AG09309 (cell line): ENCODE results near the gene HDLBP.
"Not testable (repeated sequence)": the region's sequence is repeated elsewhere in the genome, so short reads cannot be mapped to it uniquely, and the experiment has no call there.

ENCODE experiments used
- DNase-seq: peaks from one replicate; pipeline ENCODE4 v3.0.0-alpha.2; 2010; ENCODE audit warnings: low read depth
- H3K4me3 ChIP-seq: 2 replicates; pipeline ENCODE4 v1.5.1; 2011; ENCODE audit warnings: mild to moderate bottlenecking, low read depth, low read length, moderate library complexity; ENCODE audit not compliant: control insufficient read depth
- TF ChIP-seq, protein P1 (sequence below): IDR thresholded peaks from 2 replicates; pipeline ENCODE4 v1.5.1; 2011; ENCODE audit warnings: mild to moderate bottlenecking, low read depth, low read length, inconsistent platforms; ENCODE audit not compliant: insufficient read depth, control insufficient read depth; ENCODE audit errors: missing control alignments

Gene HDLBP

DNA sequence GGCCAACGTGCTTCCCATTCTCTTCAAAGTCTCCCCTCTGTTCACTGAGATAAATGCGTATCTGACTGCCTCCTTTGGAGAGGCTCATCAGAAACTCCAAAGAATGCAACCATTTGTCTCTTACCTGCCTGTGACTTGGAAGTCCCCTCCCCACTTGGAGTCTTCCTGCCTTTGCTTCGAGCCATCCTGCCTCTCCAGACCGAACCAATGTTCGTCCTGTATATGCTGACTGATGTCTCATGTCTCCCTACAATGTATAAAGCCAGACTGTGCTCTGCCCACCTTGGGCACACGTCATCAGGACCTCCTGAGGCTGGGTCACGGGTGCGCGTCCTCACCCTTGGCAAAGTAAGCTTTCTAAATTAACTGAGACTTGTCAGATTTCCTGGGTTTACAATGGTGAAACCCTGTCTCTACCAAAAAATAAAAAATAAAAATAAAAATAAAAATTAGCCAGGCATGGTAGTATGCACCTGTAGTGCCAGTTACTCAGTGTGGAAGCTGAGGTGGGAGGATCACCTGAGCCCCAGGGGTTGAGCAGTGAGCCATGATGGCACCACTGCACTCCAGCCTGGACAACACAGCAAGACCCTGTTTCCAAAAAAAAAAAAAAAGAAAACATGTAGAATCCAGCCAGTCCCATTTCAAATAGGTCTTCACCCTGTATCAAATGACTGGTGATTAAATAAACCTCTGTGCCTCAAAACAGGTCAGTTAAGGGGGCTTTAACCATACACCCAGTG is 29.0 kb downstream of the HDLBP start:
- no peak for DNase-seq
- no peak overlapping the region for H3K4me3 ChIP-seq
- TF ChIP-seq, protein P1, sequence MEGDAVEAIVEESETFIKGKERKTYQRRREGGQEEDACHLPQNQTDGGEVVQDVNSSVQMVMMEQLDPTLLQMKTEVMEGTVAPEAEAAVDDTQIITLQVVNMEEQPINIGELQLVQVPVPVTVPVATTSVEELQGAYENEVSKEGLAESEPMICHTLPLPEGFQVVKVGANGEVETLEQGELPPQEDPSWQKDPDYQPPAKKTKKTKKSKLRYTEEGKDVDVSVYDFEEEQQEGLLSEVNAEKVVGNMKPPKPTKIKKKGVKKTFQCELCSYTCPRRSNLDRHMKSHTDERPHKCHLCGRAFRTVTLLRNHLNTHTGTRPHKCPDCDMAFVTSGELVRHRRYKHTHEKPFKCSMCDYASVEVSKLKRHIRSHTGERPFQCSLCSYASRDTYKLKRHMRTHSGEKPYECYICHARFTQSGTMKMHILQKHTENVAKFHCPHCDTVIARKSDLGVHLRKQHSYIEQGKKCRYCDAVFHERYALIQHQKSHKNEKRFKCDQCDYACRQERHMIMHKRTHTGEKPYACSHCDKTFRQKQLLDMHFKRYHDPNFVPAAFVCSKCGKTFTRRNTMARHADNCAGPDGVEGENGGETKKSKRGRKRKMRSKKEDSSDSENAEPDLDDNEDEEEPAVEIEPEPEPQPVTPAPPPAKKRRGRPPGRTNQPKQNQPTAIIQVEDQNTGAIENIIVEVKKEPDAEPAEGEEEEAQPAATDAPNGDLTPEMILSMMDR = no peak

DNA sequence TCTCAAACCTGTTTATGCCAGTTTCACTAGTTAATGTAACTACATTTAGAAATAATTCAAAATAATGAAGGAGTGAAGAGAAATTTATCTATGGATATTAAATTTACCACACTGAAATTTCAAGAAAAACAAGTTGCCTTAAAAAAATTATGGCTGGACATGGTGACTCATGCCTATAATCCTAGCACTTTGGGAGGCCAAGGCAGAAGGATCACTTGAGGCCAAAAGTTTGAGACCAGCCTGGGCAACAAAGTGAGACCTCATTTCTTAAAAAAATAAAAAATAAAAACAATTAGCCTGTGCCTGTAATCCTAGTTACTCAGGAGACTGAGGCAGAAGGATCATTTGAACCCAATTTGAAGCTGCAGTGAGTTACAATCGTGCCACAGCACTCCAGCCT is 29.9 kb downstream of the HDLBP start:
- TF ChIP-seq, protein P1 = no peak
- DNase-seq = no peak
- no peak overlapping the region for H3K4me3 ChIP-seq

DNA sequence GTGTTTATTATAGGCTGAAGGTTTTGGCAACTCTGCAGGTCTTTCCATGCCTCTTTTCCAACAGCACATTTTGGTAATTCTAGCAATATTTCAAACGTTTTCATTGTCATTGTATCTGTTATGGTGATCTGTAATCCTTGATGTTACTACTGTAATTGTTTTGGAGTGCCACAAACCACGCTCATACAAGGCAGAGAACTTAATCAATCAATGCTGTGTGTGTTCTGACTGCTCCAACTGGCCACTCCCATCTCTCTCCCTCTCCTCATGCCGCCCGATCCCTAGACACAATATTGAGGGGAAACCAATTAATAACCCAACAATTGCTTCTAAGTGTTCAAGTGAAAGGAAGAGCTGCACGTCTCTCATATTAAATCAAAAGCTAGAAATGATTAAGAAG is 32.9 kb downstream of the HDLBP start:
- TF ChIP-seq, protein P1 = no peak
- H3K4me3 ChIP-seq = no peak overlapping the region
- no peak for DNase-seq

DNA sequence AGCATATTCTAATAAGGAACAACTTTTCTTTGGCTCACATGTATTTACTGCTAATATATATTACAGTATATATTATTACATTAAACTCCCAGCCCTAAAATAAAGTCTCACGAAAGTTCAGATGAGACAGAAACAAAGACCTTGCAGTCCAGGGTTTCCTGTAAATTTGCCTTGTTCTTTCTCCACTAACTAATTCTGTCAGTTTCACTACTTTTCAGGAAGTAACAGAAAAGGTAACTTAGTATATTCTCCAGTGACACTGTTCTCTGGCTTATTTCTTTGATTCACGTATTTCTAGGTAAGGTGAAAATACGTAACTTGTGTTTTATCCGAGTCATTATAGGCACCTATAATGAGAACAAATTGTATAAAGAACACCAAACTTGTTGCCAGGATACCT is 35.2 kb downstream of the HDLBP start:
- no peak for DNase-seq
- TF ChIP-seq, protein P1 = no peak
- no peak overlapping the region for H3K4me3 ChIP-seq

DNA sequence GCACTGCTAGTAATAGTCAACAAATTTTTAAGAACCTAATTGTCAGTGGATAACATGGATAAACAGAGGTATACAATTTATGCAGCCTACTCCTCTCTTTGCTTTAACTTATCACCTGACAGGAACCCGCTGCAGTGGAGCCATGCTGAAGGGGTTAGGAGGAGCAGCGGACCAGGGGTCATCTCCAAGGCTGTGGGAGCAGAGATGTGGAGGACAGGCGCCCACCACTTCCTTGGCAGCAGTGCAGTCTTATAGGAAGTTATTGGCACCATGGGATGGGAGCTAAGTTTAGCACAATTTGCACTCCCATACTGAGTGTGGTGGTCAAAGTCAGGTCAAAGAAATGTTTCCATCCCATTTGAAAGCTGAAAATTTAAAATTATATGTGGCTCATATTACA is 35.6 kb downstream of the HDLBP start:
- no peak overlapping the region for H3K4me3 ChIP-seq
- TF ChIP-seq, protein P1 = no peak
- DNase-seq = no peak

DNA sequence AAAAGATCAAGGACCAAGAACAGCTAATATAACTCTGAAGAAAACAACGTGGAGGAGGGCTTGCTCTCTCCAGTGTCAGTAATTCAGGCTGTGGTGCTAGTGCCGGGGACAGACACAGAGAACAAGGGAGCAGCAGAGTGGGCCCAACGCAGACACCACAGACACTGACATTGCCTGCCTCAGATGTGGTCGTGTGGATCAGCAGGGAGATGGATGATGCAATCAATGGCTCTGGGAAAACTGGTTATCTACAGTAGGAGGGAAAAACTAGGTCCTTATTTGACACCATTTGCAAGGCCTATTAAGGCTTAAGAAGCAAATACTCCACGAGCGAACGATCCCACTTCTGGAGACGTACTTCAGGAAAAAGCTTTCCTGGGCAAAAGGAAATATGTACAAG is 36.1 kb downstream of the HDLBP start:
- DNase-seq = no peak
- H3K4me3 ChIP-seq = no peak overlapping the region
- TF ChIP-seq, protein P1 = no peak

DNA sequence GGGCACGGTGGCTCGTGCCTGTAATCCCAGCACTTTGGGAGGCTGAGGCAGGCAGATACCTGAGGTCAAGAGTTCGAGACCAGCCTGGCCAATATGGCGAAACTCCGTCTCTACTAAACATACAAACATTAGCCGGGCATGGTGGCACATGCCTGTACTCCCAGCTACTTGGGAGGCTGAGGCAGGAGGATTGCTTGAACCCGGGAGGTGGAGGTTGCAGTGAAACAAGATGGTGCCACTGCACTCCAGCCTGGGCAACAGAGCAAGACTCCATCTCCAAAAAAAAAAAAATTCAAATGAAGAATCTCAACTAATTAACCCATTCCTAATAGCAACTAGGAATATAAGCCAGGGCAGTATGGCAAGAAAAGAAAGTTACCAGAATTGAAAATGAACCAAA is 37.2 kb downstream of the HDLBP start:
- not testable (repeated sequence) for DNase-seq, H3K4me3 ChIP-seq
